Measurements from ENCODE around the gene CFAP45. TPM values are rescaled to one million over a fixed set of nuclear protein-coding genes. Genes with fewer than 3 reads are reported as not detected.
A peak's percentile ranks its signal among the peaks of the same experiment; 100 is the strongest.

CFAP45 gene
- total and polyA plus RNA-seq, 9 donors: 0.18 to 0.54 (median 0.43) TPM

DNA sequence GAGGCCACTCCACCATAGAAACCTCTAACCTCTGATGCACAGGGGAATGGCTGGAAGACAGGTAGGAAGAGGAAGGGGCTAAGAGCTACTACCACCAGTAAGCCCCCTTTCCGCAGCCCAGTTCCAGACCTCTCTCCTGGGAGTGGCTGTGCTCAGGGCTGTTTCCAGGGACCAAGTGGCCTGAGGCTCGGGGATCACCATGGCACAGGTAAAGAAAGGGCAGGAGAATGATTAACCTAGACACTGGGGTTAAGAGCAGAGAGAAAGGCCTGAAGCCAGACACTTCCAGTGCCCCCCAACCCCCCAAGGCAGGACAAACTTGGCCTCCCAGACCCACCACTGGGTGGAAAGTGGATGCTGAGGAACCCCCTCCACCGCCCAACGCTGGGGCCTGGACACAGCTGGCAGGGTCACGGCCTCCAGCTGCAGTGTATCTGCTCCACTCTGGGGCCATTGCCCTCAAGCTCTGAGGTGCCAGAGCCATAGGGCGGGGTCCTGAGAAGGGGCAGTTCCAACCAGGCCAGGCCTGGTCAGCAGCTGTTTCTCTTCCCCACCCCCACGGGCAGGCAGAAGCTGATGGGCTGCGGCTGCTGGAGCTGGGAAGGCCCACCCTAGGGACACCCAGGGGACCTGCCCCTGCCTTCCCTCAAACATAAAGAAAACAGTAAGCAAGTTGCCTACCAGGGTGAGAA lies 22.7 kb upstream of the CFAP45 start:
- H3K9me3 ChIP-seq (replicated peaks; ENCODE audit: control insufficient read depth, low read depth, low read length): no peaks in the 10 kb centered on the region
- DNase-seq: peak; percentile 90
- peaks cover 70% of the 10 kb centered on the region for H3K4me1 ChIP-seq (ENCODE audit: control insufficient read depth, insufficient read depth, low read length)
- WGBS (ENCODE audit: insufficient coverage): 43% methylated on average over 4 of the region's 8 CpGs
- H3K36me3 ChIP-seq (ENCODE audit: control insufficient read depth, insufficient read depth, low read length): peaks cover 39% of the 10 kb centered on the region
- peak overlapping the region; percentile 95 for H3K27ac ChIP-seq (ENCODE audit: low read length)
- no peaks in the 10 kb centered on the region for H3K27me3 ChIP-seq (ENCODE audit: control insufficient read depth, insufficient read depth, low read length)
- H3K4me3 ChIP-seq (ENCODE audit: low read length): peak overlapping the region; percentile 97

DNA sequence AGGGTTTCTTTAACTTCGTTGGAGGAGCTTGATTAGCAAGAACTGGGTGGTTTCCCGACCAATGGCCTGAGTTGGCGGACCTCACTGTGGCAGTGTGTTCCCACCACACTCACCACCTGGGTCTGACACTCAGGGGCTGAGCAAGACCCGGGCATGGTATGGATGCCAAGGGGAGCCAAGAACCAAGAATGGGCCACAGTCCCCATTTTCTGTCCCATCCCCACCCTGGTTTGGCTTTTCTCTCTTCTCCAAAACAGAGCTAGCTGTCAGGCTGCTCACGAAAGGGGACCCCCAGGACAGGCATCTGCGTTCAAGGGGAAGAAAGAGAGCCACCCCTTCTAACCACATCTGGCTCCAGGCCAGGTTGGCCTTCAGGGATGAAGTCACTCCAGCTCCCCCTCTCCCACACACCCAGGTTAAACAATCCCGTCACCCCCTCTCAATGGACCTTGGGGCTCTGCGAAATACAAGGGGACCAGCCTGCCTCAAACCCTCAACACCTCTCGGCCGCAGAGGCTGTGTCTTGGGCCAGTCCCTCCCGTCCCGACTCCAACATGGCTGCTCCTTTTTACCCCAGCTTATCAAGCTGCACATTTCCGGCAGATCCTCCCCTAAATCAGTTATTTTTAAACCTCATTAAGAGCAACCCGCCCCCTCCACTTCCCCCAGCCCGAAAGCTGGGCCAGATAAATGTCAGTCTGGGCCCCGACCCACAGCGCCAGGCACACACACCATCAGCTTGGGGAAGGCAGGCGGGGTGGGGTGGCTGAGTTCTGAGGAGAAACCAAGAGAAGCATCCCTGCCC lies 21.9 kb upstream of the CFAP45 start:
- no peaks in the 10 kb centered on the region for H3K27me3 ChIP-seq (ENCODE audit: control insufficient read depth, insufficient read depth, low read length)
- no peaks in the 10 kb centered on the region for H3K9me3 ChIP-seq (replicated peaks; ENCODE audit: control insufficient read depth, low read depth, low read length)
- H3K4me1 ChIP-seq (ENCODE audit: control insufficient read depth, insufficient read depth, low read length): peaks cover 76% of the 10 kb centered on the region
- 55% methylated on average over 12 of the region's 18 CpGs for WGBS (ENCODE audit: insufficient coverage)
- peaks cover 45% of the 10 kb centered on the region for H3K36me3 ChIP-seq (ENCODE audit: control insufficient read depth, insufficient read depth, low read length)
- no peak for DNase-seq
- H3K27ac ChIP-seq (ENCODE audit: low read length): peak overlapping the region; percentile 95
- peak overlapping the region; percentile 97 for H3K4me3 ChIP-seq (ENCODE audit: low read length)

GRCh38 chr1:159921251-159921650 lies 21.3 kb upstream of the CFAP45 start:
- no CpG with 5 or more reads among the region's 1 CpG for WGBS (ENCODE audit: insufficient coverage)
- no peaks in the 10 kb centered on the region for H3K27me3 ChIP-seq (ENCODE audit: control insufficient read depth, insufficient read depth, low read length)
- H3K9me3 ChIP-seq (replicated peaks; ENCODE audit: control insufficient read depth, low read depth, low read length): no peaks in the 10 kb centered on the region
- peak overlapping the region; percentile 95 for H3K27ac ChIP-seq (ENCODE audit: low read length)
- DNase-seq: no peak
- peaks cover 82% of the 10 kb centered on the region for H3K4me1 ChIP-seq (ENCODE audit: control insufficient read depth, insufficient read depth, low read length)
- no peak overlapping the region for H3K4me3 ChIP-seq (ENCODE audit: low read length)
- peaks cover 51% of the 10 kb centered on the region for H3K36me3 ChIP-seq (ENCODE audit: control insufficient read depth, insufficient read depth, low read length)

DNA sequence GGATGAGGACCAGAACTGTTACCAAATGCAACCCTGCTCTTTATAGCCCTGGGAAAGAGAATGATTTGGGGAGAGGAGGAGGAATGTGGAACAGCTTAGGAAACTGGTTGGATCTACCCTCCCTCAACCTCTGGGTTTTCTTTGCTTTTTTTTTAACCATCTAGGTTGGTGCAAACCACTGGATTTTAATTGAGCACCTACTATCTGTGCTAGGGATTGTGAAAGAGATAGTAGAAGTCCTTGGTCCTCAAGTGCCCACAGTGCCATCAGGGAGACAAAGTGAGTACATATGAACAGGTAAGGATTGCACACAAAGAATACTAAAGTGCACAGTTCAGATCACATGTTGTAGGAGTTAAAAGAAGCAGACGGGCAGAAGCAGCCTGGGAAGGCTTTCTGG lies 20.7 kb upstream of the CFAP45 start:
- Histone ChIP-seq H3K27ac (ENCODE audit: low read length) (no peak overlapping the region), H3K4me3 (ENCODE audit: low read length) (no peak overlapping the region), H3K27me3 (ENCODE audit: control insufficient read depth, insufficient read depth, low read length) (no peaks in the 10 kb centered on the region), H3K9me3 (replicated peaks; ENCODE audit: control insufficient read depth, low read depth, low read length) (no peaks in the 10 kb centered on the region), H3K36me3 (ENCODE audit: control insufficient read depth, insufficient read depth, low read length) (peaks cover 52% of the 10 kb centered on the region), H3K4me1 (ENCODE audit: control insufficient read depth, insufficient read depth, low read length) (peaks cover 82% of the 10 kb centered on the region)
- no peak for DNase-seq
- no CpG with 5 or more reads among the region's 1 CpG for WGBS (ENCODE audit: insufficient coverage)

DNA sequence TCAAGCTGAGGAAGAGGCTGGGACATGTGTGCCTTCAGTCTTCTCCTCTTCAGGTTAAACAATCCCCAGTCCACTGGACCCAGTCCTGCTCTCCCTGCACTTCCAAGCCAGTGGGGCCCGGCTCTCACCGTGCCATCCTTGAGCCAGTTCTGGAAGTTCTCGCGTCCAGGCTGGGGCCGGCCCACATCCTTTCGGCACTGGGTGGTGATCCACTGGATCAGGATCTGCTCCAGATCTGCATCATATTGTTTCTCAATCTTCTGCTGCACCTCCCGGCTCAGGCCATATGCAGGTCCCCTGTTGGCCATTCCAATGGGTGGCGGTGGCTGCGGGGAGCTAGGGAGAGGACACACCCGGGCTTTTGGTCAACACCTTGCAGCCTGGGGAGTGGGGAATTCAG lies 20.2 kb upstream of the CFAP45 start:
- no peak overlapping the region for H3K4me3 ChIP-seq (ENCODE audit: low read length)
- WGBS (ENCODE audit: insufficient coverage): 93% methylated on average over 3 of the region's 10 CpGs
- no peak overlapping the region for H3K27ac ChIP-seq (ENCODE audit: low read length)
- no peaks in the 10 kb centered on the region for H3K27me3 ChIP-seq (ENCODE audit: control insufficient read depth, insufficient read depth, low read length)
- no peaks in the 10 kb centered on the region for H3K9me3 ChIP-seq (replicated peaks; ENCODE audit: control insufficient read depth, low read depth, low read length)
- no peak for DNase-seq
- H3K4me1 ChIP-seq (ENCODE audit: control insufficient read depth, insufficient read depth, low read length): peaks cover 82% of the 10 kb centered on the region
- H3K36me3 ChIP-seq (ENCODE audit: control insufficient read depth, insufficient read depth, low read length): peaks cover 52% of the 10 kb centered on the region

DNA sequence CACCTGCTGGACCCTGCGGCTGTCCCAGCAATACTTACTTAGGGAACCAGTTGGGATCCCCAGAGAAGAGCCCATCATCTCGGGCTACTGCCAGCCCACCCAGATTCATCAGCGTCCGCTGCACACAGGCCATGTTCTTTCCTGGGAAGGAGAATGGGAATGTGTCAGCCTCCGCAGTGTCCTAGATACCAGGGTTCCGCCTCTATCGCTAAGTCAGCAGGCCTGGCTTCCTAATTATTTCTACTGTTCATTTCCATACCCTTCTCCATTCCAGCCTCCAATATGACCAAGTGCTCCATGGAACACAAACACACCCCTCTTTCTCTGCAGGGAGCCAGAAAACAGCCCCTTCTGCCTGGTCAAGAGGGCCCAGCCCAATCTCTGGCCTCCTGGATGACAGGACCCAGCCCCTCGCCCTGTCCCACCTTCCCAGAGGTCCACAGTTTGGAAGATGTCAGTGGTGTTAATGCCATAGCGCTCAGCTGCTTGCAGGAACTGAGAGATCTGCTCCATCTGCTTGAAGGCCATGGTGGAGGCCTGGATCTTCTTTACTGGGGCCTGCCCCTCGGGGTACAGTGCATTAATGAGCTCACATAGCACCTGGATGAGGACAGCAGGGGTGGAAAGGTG lies 19.4 kb upstream of the CFAP45 start:
- Histone ChIP-seq H3K36me3 (ENCODE audit: control insufficient read depth, insufficient read depth, low read length) (peaks cover 52% of the 10 kb centered on the region), H3K27me3 (ENCODE audit: control insufficient read depth, insufficient read depth, low read length) (no peaks in the 10 kb centered on the region), H3K4me1 (ENCODE audit: control insufficient read depth, insufficient read depth, low read length) (peaks cover 82% of the 10 kb centered on the region), H3K27ac (ENCODE audit: low read length) (peak overlapping the region; percentile 78), H3K9me3 (replicated peaks; ENCODE audit: control insufficient read depth, low read depth, low read length) (no peaks in the 10 kb centered on the region), H3K4me3 (ENCODE audit: low read length) (no peak overlapping the region)
- WGBS (ENCODE audit: insufficient coverage): 89% methylated on average over 7 of the region's 10 CpGs
- no peak for DNase-seq

- peak; percentile 66 for DNase-seq
- H3K9me3 ChIP-seq (replicated peaks; ENCODE audit: control insufficient read depth, low read depth, low read length): no peaks in the 10 kb centered on the region
- H3K36me3 ChIP-seq (ENCODE audit: control insufficient read depth, insufficient read depth, low read length): peaks cover 52% of the 10 kb centered on the region
- H3K4me1 ChIP-seq (ENCODE audit: control insufficient read depth, insufficient read depth, low read length): peaks cover 77% of the 10 kb centered on the region
- peak overlapping the region; percentile 78 for H3K27ac ChIP-seq (ENCODE audit: low read length)
- no peak overlapping the region for H3K4me3 ChIP-seq (ENCODE audit: low read length)
- H3K27me3 ChIP-seq (ENCODE audit: control insufficient read depth, insufficient read depth, low read length): no peaks in the 10 kb centered on the region
- 60% methylated on average over 10 of the region's 13 CpGs for WGBS (ENCODE audit: insufficient coverage)
These were observed 18.6 kb upstream of the CFAP45 start for GRCh38 chr1:159918352-159919200.

DNA sequence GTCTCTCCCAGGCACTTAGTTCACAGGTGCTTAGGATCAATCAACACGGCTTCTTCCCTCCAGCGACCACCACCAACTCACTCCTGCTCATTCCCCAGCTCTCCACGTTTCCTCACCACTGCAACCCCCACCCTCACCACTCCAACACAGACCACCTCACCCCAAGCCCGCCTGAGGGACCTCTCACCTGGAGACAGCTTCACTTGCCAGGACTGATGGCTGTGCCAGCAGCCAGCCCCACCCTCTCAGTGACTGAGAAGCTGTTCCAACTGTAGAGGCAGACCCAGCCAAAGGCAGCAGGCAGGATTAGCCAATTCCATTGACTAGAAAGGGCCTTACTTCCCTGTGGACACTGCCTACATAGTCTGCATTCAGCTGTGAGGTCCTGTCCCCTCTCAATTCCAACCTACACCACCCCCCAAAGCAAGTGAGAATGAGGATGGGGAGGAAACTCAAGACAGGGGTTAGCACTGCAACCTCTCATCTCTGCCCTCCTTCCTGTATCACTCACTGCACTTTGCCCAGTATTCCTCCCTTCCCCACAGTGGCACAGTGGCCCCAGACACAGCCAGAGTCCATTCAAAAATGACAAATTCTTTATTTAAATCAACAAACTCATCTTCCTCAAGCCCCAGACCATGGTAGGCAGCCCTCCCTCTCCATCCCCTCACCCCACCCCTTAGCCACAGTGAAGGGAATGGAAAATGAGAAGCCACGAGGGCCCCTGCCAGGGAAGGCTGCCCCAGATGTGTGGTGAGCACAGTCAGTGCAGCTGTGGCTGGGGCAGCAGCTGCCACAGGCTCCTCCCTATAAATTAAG lies 17.8 kb upstream of the CFAP45 start:
- peaks cover 52% of the 10 kb centered on the region for H3K36me3 ChIP-seq (ENCODE audit: control insufficient read depth, insufficient read depth, low read length)
- no peaks in the 10 kb centered on the region for H3K27me3 ChIP-seq (ENCODE audit: control insufficient read depth, insufficient read depth, low read length)
- H3K4me3 ChIP-seq (ENCODE audit: low read length): no peak overlapping the region
- H3K27ac ChIP-seq (ENCODE audit: low read length): peak overlapping the region; percentile 75
- no peaks in the 10 kb centered on the region for H3K9me3 ChIP-seq (replicated peaks; ENCODE audit: control insufficient read depth, low read depth, low read length)
- WGBS (ENCODE audit: insufficient coverage): 71% methylated on average over 4 of the region's 5 CpGs
- DNase-seq: peak; percentile 70
- H3K4me1 ChIP-seq (ENCODE audit: control insufficient read depth, insufficient read depth, low read length): peaks cover 69% of the 10 kb centered on the region
